IMR-90 (cell line): ENCODE data around the gene SCNM1. TPM values are rescaled to one million over a fixed set of nuclear protein-coding genes. Genes with fewer than 3 reads are reported as not detected.

Source experiments
- ATAC-seq: fragments of 200-7000 bp; cut with Tn5 transposase; 2 replicates; pipeline ENCODE4 v1.9.1; 2020; ENCODE audit warnings: low read depth, mild to moderate bottlenecking, moderate library complexity
- BruUV-seq: library from RNA; stranded (reverse); fragments of 400-500 nt; replicated peaks from 2 replicates; lab custom pipeline; 2021; lab: Mats Ljungman, UMichigan
- CTCF ChIA-PET: fragments of 300-600 bp; formaldehyde crosslinking; extraction: SDS; loops from one replicate; lab custom pipeline; 2021; ENCODE audit warnings: antibody characterized with exemption; lab: Yijun Ruan, JAX
- POLR2A ChIA-PET: fragments of 300-600 bp; sonication (Branson Sonifier 250); formaldehyde crosslinking; loops from one replicate; lab custom pipeline; 2022; ENCODE audit warnings: antibody characterized with exemption; ENCODE audit not compliant: unreplicated experiment; lab: Charles Lee
- DNase-seq: peaks from one replicate; pipeline ENCODE4 v3.0.0; 2013
- H2AFZ ChIP-seq: replicated peaks from 2 replicates; pipeline ENCODE3; 2013; ENCODE audit warnings: low read length, mild to moderate bottlenecking; ENCODE audit not compliant: poor library complexity
- H2AK5ac ChIP-seq: 2 replicates; pipeline ENCODE4 v1.6.1; 2013; ENCODE audit warnings: low read depth, low read length, inconsistent platforms
- H2AK9ac ChIP-seq: replicated peaks from 2 replicates; pipeline ENCODE3; 2013; ENCODE audit warnings: mild to moderate bottlenecking, low read depth, low read length, moderate library complexity; ENCODE audit not compliant: poor library complexity
- H2BK120ac ChIP-seq: 2 replicates; pipeline ENCODE4 v1.6.1; 2013; ENCODE audit warnings: low read depth, low read length, inconsistent platforms
- H2BK15ac ChIP-seq: 3 replicates; pipeline ENCODE4 v1.6.1; 2013; ENCODE audit warnings: low read depth, low read length, inconsistent platforms
- H2BK20ac ChIP-seq: 2 replicates; pipeline ENCODE4 v1.6.1; 2013; ENCODE audit warnings: low read depth, mild to moderate bottlenecking, inconsistent platforms, low read length, moderate library complexity
- H2BK5ac ChIP-seq: 2 replicates; pipeline ENCODE4 v1.6.1; 2013; ENCODE audit warnings: mild to moderate bottlenecking, low read depth, low read length, inconsistent platforms; ENCODE audit not compliant: poor library complexity, severe bottlenecking
- H3K14ac ChIP-seq: replicated peaks from 2 replicates; pipeline ENCODE4 v1.6.1; 2013; ENCODE audit warnings: low read depth, low read length, inconsistent platforms
- H3K18ac ChIP-seq: 2 replicates; pipeline ENCODE4 v1.6.1; 2013; ENCODE audit warnings: low read depth, low read length, control low read depth
- H3K23ac ChIP-seq: 2 replicates; pipeline ENCODE4 v1.6.1; 2013; ENCODE audit warnings: low read depth, low read length, inconsistent platforms
- H3K27ac ChIP-seq: 2 replicates; pipeline ENCODE4 v1.5.1; 2013; ENCODE audit warnings: mild to moderate bottlenecking, control low read depth, low read length; ENCODE audit not compliant: insufficient read depth
- H3K27me3 ChIP-seq: 2 replicates; pipeline ENCODE4 v1.6.1; 2013; ENCODE audit warnings: low read length; ENCODE audit not compliant: control insufficient read depth, insufficient read depth
- H3K36me3 ChIP-seq: 2 replicates; pipeline ENCODE4 v1.6.1; 2013; ENCODE audit warnings: low read length, mixed read lengths; ENCODE audit not compliant: control insufficient read depth, insufficient read depth
- H3K4ac ChIP-seq: 2 replicates; pipeline ENCODE4 v1.6.1; 2013; ENCODE audit warnings: low read depth, low read length, inconsistent platforms
- H3K4me1 ChIP-seq: 2 replicates; pipeline ENCODE4 v1.6.1; 2013; ENCODE audit warnings: low read length, mixed read lengths; ENCODE audit not compliant: control insufficient read depth, insufficient read depth
- H3K4me2 ChIP-seq: 2 replicates; pipeline ENCODE4 v1.6.1; 2013; ENCODE audit warnings: low read depth, mild to moderate bottlenecking, control low read depth, low read length, moderate library complexity
- H3K4me3 ChIP-seq: 2 replicates; pipeline ENCODE4 v1.5.1; 2013; ENCODE audit warnings: low read depth, mild to moderate bottlenecking, control low read depth, low read length, moderate library complexity; ENCODE audit not compliant: insufficient read depth
- H3K56ac ChIP-seq: 2 replicates; pipeline ENCODE4 v1.6.1; 2013; ENCODE audit warnings: low read length, inconsistent platforms; ENCODE audit not compliant: insufficient read depth; ENCODE audit errors: extremely low read depth
- H3K79me1 ChIP-seq, 2 experiments: 2 replicates each; pipeline ENCODE4 v1.6.1; 2013; ENCODE audit warnings: low read length in 2 of 2, inconsistent platforms in 1 of 2, low read depth in 1 of 2
- H3K9ac ChIP-seq: 2 replicates; pipeline ENCODE4 v1.6.1; 2013; ENCODE audit warnings: low read depth, low read length, control low read depth
- H3K9me1 ChIP-seq: 2 replicates; pipeline ENCODE4 v1.6.1; 2013; ENCODE audit warnings: low read length, inconsistent platforms; ENCODE audit not compliant: insufficient read depth
- H3K9me3 ChIP-seq: 2 replicates; pipeline ENCODE4 v1.6.1; 2013; ENCODE audit warnings: low read length; ENCODE audit not compliant: control insufficient read depth, insufficient read depth
- H4K20me1 ChIP-seq: 2 replicates; pipeline ENCODE4 v1.6.1; 2013; ENCODE audit warnings: low read length, inconsistent platforms; ENCODE audit not compliant: insufficient read depth
- H4K5ac ChIP-seq: 2 replicates; pipeline ENCODE4 v1.6.1; 2013; ENCODE audit warnings: mild to moderate bottlenecking, low read depth, low read length, control low read depth
- H4K8ac ChIP-seq, 2 experiments: 2 replicates each; pipeline ENCODE4 v1.6.1; 2013; ENCODE audit warnings: low read depth in 2 of 2, low read length in 2 of 2, control low read depth in 1 of 2, inconsistent platforms in 1 of 2
- H4K91ac ChIP-seq: 2 replicates; pipeline ENCODE4 v1.6.1; 2013; ENCODE audit warnings: low read depth, low read length, inconsistent platforms; ENCODE audit not compliant: insufficient read depth
- BHLHE40 ChIP-seq: fragments of 150-350 bp; IDR thresholded peaks from 2 replicates; pipeline ENCODE4 v1.6.1; 2016; ENCODE audit warnings: mild to moderate bottlenecking, low read depth, low read length
- CEBPB ChIP-seq: IDR thresholded peaks from 2 replicates; pipeline ENCODE4 v1.6.1; 2012; ENCODE audit warnings: low read depth, low read length, improper control_type of control experiment
- CHD1 ChIP-seq: IDR thresholded peaks from 2 replicates; pipeline ENCODE4 v1.6.1; 2012; ENCODE audit warnings: low read depth, low read length, improper control_type of control experiment
- CTCF ChIP-seq: conservative IDR thresholded peaks from 2 replicates; pipeline ENCODE4 v1.5.1; 2012; ENCODE audit warnings: mild to moderate bottlenecking, low read depth, low read length, improper control_type of control experiment
- ELK1 ChIP-seq: fragments of 150-350 bp; IDR thresholded peaks from 2 replicates; pipeline ENCODE4 v1.6.1; 2016; ENCODE audit warnings: low read depth, mild to moderate bottlenecking, low read length, moderate library complexity, borderline replicate concordance
- FOS ChIP-seq: fragments of 150-350 bp; IDR thresholded peaks from 2 replicates; pipeline ENCODE4 v1.6.1; 2016; ENCODE audit warnings: low read depth, low read length
- MAFK ChIP-seq: IDR thresholded peaks from 2 replicates; pipeline ENCODE4 v1.6.1; 2012; ENCODE audit warnings: low read depth, low read length, improper control_type of control experiment
- MAZ ChIP-seq: IDR thresholded peaks from 2 replicates; pipeline ENCODE4 v1.6.1; 2012; ENCODE audit warnings: low read depth, mild to moderate bottlenecking, low read length, improper control_type of control experiment, moderate library complexity, borderline replicate concordance
- MXI1 ChIP-seq: IDR thresholded peaks from 2 replicates; pipeline ENCODE4 v1.6.1; 2012; ENCODE audit warnings: low read depth, mild to moderate bottlenecking, low read length, moderate library complexity, borderline replicate concordance
- NFE2L2 ChIP-seq: fragments of 150-350 bp; IDR thresholded peaks from 2 replicates; pipeline ENCODE4 v1.6.1; 2016; ENCODE audit warnings: low read depth, mild to moderate bottlenecking, low read length
- POLR2A ChIP-seq: IDR thresholded peaks from 2 replicates; pipeline ENCODE4 v1.6.1; 2012; ENCODE audit warnings: mild to moderate bottlenecking, low read depth, low read length
- RCOR1 ChIP-seq: IDR thresholded peaks from 2 replicates; pipeline ENCODE4 v1.6.1; 2012; ENCODE audit warnings: mild to moderate bottlenecking, low read length, improper control_type of control experiment; ENCODE audit not compliant: insufficient replicate concordance
- RFX5 ChIP-seq: IDR thresholded peaks from 2 replicates; pipeline ENCODE4 v1.8.0; 2012; ENCODE audit warnings: low read depth, mild to moderate bottlenecking, low read length, moderate library complexity
- SMC3 ChIP-seq: fragments of 150-350 bp; IDR thresholded peaks from 2 replicates; pipeline ENCODE4 v1.6.1; 2016; ENCODE audit warnings: low read depth, mild to moderate bottlenecking, antibody characterized with exemption, low read length, moderate library complexity
- USF2 ChIP-seq: fragments of 150-350 bp; IDR thresholded peaks from 2 replicates; pipeline ENCODE4 v1.6.1; 2017; ENCODE audit warnings: mild to moderate bottlenecking, antibody characterized with exemption, low read length, low read depth
- WGBS, 2 experiments: methylation state at CpG; one replicate each; pipeline versions ENCODE4 v1.1.5 to v1.1.7; 2013; ENCODE audit warnings: missing lambda C conversion rate in 2 of 2; ENCODE audit not compliant: insufficient read length in 1 of 2; ENCODE audit errors: extremely low coverage in 2 of 2; 5-methylcytosine and 5-hydroxymethylcytosine counted together
- dilution Hi-C: fragments of 300-500 bp; cut with HindIII; formaldehyde crosslinking; loops from one replicate; pipeline ENCODE4 v1.14.3; 2018; ENCODE audit warnings: low sequenced_read_pairs; ENCODE audit not compliant: unreplicated experiment
- in situ Hi-C: fragments of 300-500 bp; cut with MboI; formaldehyde crosslinking; loops from 3 replicates; pipeline ENCODE4 v1.14.3; 2019; ENCODE audit warnings: low sequenced_read_pairs, inconsistent platforms, mixed read lengths
- intact Hi-C: fragments of 100-400 bp; cut with micrococcal nuclease; formaldehyde crosslinking; loops from 2 replicates; pipeline ENCODE4 v1.10.0; 2022
- polyA plus RNA-seq, 3 experiments: library from polyadenylated mRNA; depleted of rRNA; stranded (reverse); fragments of >200 nt; gene quantifications; 2 replicates each; pipeline ENCODE4 v1.2.3, GENCODE V29; 2012; ENCODE audit warnings: low replicate concordance in 1 of 3
- total RNA-seq: library from RNA; depleted of rRNA; stranded (reverse); fragments of >200 nt; gene quantifications from 2 replicates; pipeline ENCODE4 v1.2.3, GENCODE V29; 2012

SCNM1 gene
- total and polyA plus RNA-seq, 2 of the 4 experiments (the other 2 are of a cell fraction), result 27.4 to 33.2 TPM

GRCh38 chr1:151158326-151158725 is 7.6 kb upstream of the SCNM1 start:
- dilution Hi-C loops (no loop called here), in situ Hi-C loops (loop anchor here (5.0 kb wide), 1 partner anchor 61 kb away; no protein-coding TSS in a partner anchor), intact Hi-C loops (no loop called here)
- Histone ChIP-seq H4K91ac (no peak overlapping the region), H2AFZ (no peak overlapping the region), H3K27ac (no peak overlapping the region), H4K8ac (no peak overlapping the region), H2AK9ac (no peak overlapping the region), H2BK20ac (no peak overlapping the region), H3K9me1 (no peaks in the 10 kb centered on the region), H3K56ac (no peak overlapping the region), H3K27me3 (no peaks in the 10 kb centered on the region), H3K4me3 (no peak overlapping the region), H3K36me3 (peaks cover 40% of the 10 kb centered on the region), H3K4ac (no peak overlapping the region), H3K4me2 (no peak overlapping the region), H2BK5ac (no peak overlapping the region), H4K20me1 (no peaks in the 10 kb centered on the region), H2AK5ac (no peak overlapping the region), H3K18ac (no peak overlapping the region), H4K5ac (no peak overlapping the region), H3K9me3 (no peaks in the 10 kb centered on the region), H3K14ac (no peak overlapping the region), H2BK120ac (no peak overlapping the region), H2BK15ac (no peak overlapping the region), H3K9ac (no peak overlapping the region), H3K23ac (no peak overlapping the region), H3K4me1 (no peaks in the 10 kb centered on the region), H3K79me1 (peaks cover 3 to 7% of the 10 kb centered on the region in 2 experiments; a peak in 1 of 4 replicates)
- CTCF ChIA-PET, result interaction anchor here (1.8 kb wide), 1 partner anchor 59 kb away, joined by 6 read pairs; no protein-coding TSS in a partner anchor
- DNase-seq (no peak), ATAC-seq (no peak)
- TF ChIP-seq USF2 (no peak), CTCF (no peak), ELK1 (no peak), RCOR1 (no peak), CEBPB (no peak), FOS (no peak), BHLHE40 (no peak), NFE2L2 (no peak), MXI1 (no peak), MAZ (no peak), MAFK (no peak), CHD1 (no peak), SMC3 (no peak), RFX5 (no peak), POLR2A (no peak)
- POLR2A ChIA-PET, result no interaction called here
- WGBS, 2 experiments, result 65% methylated on average over 2 of the region's 5 CpGs; no CpG with 5 or more reads in 1 of the 2 experiments
- BruUV-seq, result no TSS peak
